Endothelial cell of umbilical vein (primary cell): Measurements from ENCODE around the gene DOC2B.

ENCODE experiments used
- CTCF ChIP-seq, 2 donors: IDR thresholded peaks; 1 replicate in 1 of 2; 2 replicates in 1 of 2; pipeline ENCODE4 v1.5.1; 2011; ENCODE audit warnings: low read length in 2 of 2, mild to moderate bottlenecking in 2 of 2, moderate library complexity in 2 of 2, control low read depth in 1 of 2, inconsistent platforms in 1 of 2, low read depth in 1 of 2; ENCODE audit not compliant: insufficient read depth in 1 of 2; ENCODE audit errors: extremely low read depth in 1 of 2
- EZH2 ChIP-seq: IDR thresholded peaks from 2 replicates; pipeline ENCODE4 v1.6.1; 2012; ENCODE audit warnings: borderline replicate concordance, low read depth, mild to moderate bottlenecking, moderate library complexity, low read length, inconsistent platforms; ENCODE audit not compliant: severe bottlenecking

GRCh38 chr17:226108-227077 is 44.9 kb upstream of the DOC2B start:
- TF ChIP-seq EZH2, result no peak
- no peak for TF ChIP-seq CTCF (IDR thresholded peaks at IDR 0.05; ENCODE audit: extremely low read depth in 1 of 2, insufficient read depth in 1 of 2, low read depth in 1 of 2, low read length in 2 of 2)
